ENCODE measurements around the gene GOT1. TPM values are rescaled to one million over a fixed set of nuclear protein-coding genes. Genes with fewer than 3 reads are reported as not detected.

Gene GOT1
- total and polyA plus RNA-seq, 10 of the 15 experiments (the other 5 are each of a cell fraction or from before 2014, with no cell fraction given): 32.5 to 67.5 (median 50.3) TPM

DNA sequence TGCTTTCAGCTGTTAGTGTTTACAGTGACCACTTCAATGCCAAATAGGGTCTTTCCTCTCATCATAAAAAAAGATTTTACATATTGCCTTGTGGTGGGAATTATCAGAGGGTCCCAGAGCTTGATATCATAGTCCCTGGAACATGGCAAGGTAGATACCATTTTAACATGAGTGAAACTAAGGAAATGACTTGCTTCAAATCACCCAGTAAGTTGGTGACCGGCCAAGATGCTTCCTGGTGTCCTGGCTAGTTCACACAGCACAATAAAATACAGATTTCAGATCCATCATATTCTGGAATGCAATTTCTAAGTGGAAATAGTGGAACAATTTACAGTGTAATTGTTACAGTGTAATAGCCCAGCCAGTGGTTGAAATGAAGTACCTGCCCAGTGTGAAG lies 64.7 kb downstream of the GOT1 start:
- Histone ChIP-seq H3K4me2 (ENCODE audit: control insufficient read depth, insufficient read depth) (no peak overlapping the region), H3K36me3 (ENCODE audit: control insufficient read depth in 2 of 2, insufficient read depth in 2 of 2, low read length in 1 of 2) (no peaks in the 10 kb centered on the region), H2AFZ (ENCODE audit: control insufficient read depth, low read depth, low read length) (no peak overlapping the region), H3K4me3 (no peak overlapping the region), H3K27me3 (replicated peaks in 1 of 2; ENCODE audit: control insufficient read depth in 2 of 2, insufficient read depth in 2 of 2, low read length in 1 of 2) (peaks cover 0 to 8% of the 10 kb centered on the region in 2 experiments; a peak in 1 of 4 replicates), H3K79me2 (ENCODE audit: control insufficient read depth, insufficient read depth, low read length) (no peaks in the 10 kb centered on the region), H3K9ac (ENCODE audit: control insufficient read depth, insufficient read depth, low read length) (no peak overlapping the region), H3K27ac (ENCODE audit: control insufficient read depth, insufficient read depth) (no peak overlapping the region), H4K20me1 (ENCODE audit: control insufficient read depth, insufficient read depth) (peaks cover 4% of the 10 kb centered on the region), H3K4me1 (ENCODE audit: control insufficient read depth, insufficient read depth, low read length) (no peaks in the 10 kb centered on the region), H3K9me3 (replicated peaks; ENCODE audit: control insufficient read depth, insufficient read depth, low read length) (no peaks in the 10 kb centered on the region)
- TF ChIP-seq ZNF24 (IDR thresholded peaks at IDR 0.05) (no peak), SMARCA5 (IDR thresholded peaks at IDR 0.05) (no peak), MXI1 (IDR thresholded peaks at IDR 0.05; ENCODE audit: low read depth, low read length) (no peak), RCOR1 (conservative IDR thresholded peaks at IDR 0.05; ENCODE audit: low read depth, low read length) (no peak), HDAC6 (IDR thresholded peaks at IDR 0.05; ENCODE audit: unreplicated experiment) (no peak), NR2F1 (conservative IDR thresholded peaks at IDR 0.05) (no peak)
- TF ChIP-seq, protein P1, sequence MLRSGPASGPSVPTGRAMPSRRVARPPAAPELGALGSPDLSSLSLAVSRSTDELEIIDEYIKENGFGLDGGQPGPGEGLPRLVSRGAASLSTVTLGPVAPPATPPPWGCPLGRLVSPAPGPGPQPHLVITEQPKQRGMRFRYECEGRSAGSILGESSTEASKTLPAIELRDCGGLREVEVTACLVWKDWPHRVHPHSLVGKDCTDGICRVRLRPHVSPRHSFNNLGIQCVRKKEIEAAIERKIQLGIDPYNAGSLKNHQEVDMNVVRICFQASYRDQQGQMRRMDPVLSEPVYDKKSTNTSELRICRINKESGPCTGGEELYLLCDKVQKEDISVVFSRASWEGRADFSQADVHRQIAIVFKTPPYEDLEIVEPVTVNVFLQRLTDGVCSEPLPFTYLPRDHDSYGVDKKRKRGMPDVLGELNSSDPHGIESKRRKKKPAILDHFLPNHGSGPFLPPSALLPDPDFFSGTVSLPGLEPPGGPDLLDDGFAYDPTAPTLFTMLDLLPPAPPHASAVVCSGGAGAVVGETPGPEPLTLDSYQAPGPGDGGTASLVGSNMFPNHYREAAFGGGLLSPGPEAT (IDR thresholded peaks at IDR 0.05; ENCODE audit: low read depth): no peak
- no TSS peak for BruUV-seq (replicated peaks)
- ChIA-PET RAD21 (ENCODE audit: unreplicated experiment) (no interaction called here), SMC1A (ENCODE audit: uncharacterized antibody, unreplicated experiment) (no interaction called here), CTCF (no interaction called here), POLR2A (no interaction called here)
- in situ Hi-C loops (cut with MboI) (no loop called here), intact Hi-C loops (cut with micrococcal nuclease; ENCODE audit: unreplicated experiment) (no loop called here)
- FAIRE-seq (no peak), ATAC-seq (no peak), DNase-seq (ENCODE audit: low read depth, low spot score) (no peak)
- WGBS (ENCODE audit: insufficient coverage, insufficient replicate concordance, low lambda C conversion rate, missing lambda C conversion rate): 0% methylated on average over 1 of the region's 1 CpG

DNA sequence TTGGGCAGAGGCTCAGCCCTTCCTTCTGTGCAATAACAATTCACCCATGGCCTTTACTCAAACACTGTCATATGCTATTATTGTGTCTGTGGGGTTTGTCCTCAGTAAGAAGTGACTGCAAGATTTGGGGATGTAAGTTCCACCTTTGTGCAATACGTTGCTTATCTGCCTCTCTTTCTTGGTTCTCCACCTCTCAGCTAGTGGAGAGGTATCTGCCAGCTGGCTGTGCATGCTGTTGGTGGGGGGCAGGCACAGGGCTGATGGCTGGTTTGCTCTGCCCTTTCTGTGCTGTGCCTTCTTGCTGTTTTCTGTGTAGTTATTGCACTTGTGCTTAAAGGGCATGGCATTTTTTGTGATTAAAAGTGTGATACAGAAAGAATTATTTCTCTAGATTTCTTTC lies 65.1 kb downstream of the GOT1 start:
- WGBS (ENCODE audit: insufficient coverage, insufficient replicate concordance, low lambda C conversion rate, missing lambda C conversion rate): 0% methylated on average over 1 of the region's 1 CpG
- no peak for FAIRE-seq

More for the DNA sequence above, 65.1 kb downstream of the GOT1 start:
- Histone ChIP-seq H3K9ac (ENCODE audit: control insufficient read depth, insufficient read depth, low read length) (no peak overlapping the region), H3K4me2 (ENCODE audit: control insufficient read depth, insufficient read depth) (no peak overlapping the region), H3K4me1 (ENCODE audit: control insufficient read depth, insufficient read depth, low read length) (no peaks in the 10 kb centered on the region), H3K36me3 (ENCODE audit: control insufficient read depth in 2 of 2, insufficient read depth in 2 of 2, low read length in 1 of 2) (no peaks in the 10 kb centered on the region), H3K27ac (ENCODE audit: control insufficient read depth, insufficient read depth) (no peak overlapping the region), H3K27me3 (replicated peaks in 1 of 2; ENCODE audit: control insufficient read depth in 2 of 2, insufficient read depth in 2 of 2, low read length in 1 of 2) (peaks cover 0 to 7% of the 10 kb centered on the region in 2 experiments; a peak in 1 of 4 replicates), H3K4me3 (no peak overlapping the region), H3K9me3 (replicated peaks; ENCODE audit: control insufficient read depth, insufficient read depth, low read length) (no peaks in the 10 kb centered on the region), H2AFZ (ENCODE audit: control insufficient read depth, low read depth, low read length) (no peak overlapping the region), H4K20me1 (ENCODE audit: control insufficient read depth, insufficient read depth) (peaks cover 4% of the 10 kb centered on the region), H3K79me2 (ENCODE audit: control insufficient read depth, insufficient read depth, low read length) (no peaks in the 10 kb centered on the region)
- BruUV-seq (replicated peaks): no TSS peak
- ATAC-seq (no peak), DNase-seq (ENCODE audit: low read depth, low spot score) (no peak)
- intact Hi-C loops (cut with micrococcal nuclease; ENCODE audit: unreplicated experiment) (no loop called here), in situ Hi-C loops (cut with MboI) (no loop called here)
- RAD21 ChIA-PET (ENCODE audit: unreplicated experiment): no interaction called here
- CTCF ChIA-PET: no interaction called here
- SMC1A ChIA-PET (ENCODE audit: uncharacterized antibody, unreplicated experiment): no interaction called here
- TF ChIP-seq, protein P2, sequence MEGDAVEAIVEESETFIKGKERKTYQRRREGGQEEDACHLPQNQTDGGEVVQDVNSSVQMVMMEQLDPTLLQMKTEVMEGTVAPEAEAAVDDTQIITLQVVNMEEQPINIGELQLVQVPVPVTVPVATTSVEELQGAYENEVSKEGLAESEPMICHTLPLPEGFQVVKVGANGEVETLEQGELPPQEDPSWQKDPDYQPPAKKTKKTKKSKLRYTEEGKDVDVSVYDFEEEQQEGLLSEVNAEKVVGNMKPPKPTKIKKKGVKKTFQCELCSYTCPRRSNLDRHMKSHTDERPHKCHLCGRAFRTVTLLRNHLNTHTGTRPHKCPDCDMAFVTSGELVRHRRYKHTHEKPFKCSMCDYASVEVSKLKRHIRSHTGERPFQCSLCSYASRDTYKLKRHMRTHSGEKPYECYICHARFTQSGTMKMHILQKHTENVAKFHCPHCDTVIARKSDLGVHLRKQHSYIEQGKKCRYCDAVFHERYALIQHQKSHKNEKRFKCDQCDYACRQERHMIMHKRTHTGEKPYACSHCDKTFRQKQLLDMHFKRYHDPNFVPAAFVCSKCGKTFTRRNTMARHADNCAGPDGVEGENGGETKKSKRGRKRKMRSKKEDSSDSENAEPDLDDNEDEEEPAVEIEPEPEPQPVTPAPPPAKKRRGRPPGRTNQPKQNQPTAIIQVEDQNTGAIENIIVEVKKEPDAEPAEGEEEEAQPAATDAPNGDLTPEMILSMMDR (IDR thresholded peaks at IDR 0.05 in 2 of 3, conservative IDR thresholded peaks at IDR 0.05 in 1 of 3; ENCODE audit: control insufficient read depth in 2 of 3, extremely low read depth in 1 of 3, insufficient read depth in 1 of 3, low read depth in 3 of 3, low read length in 3 of 3): no peak
- TF ChIP-seq ZNF217 (IDR thresholded peaks at IDR 0.05) (no peak), JUND (IDR thresholded peaks at IDR 0.05; ENCODE audit: low read depth, low read length) (no peak), YY1 (IDR thresholded peaks at IDR 0.05; ENCODE audit: low read depth, low read length) (no peak), FOXK2 (IDR thresholded peaks at IDR 0.05) (no peak), PKNOX1 (IDR thresholded peaks at IDR 0.05) (no peak), CHD1 (IDR thresholded peaks at IDR 0.05; ENCODE audit: low read depth, low read length) (no peak), ZZZ3 (IDR thresholded peaks at IDR 0.05; ENCODE audit: control insufficient read depth, insufficient read length, low read depth) (no peak), SPI1 (IDR thresholded peaks at IDR 0.05; ENCODE audit: borderline replicate concordance, insufficient read depth, low read depth, low read length) (no peak)
- POLR2A ChIA-PET: no interaction called here

Data from GM12878 (cell line).